HepG2 (cell line): ENCODE results near the gene PKP3. TPM values are rescaled to one million over a fixed set of nuclear protein-coding genes. Genes with fewer than 3 reads are reported as not detected.

ENCODE experiments used
- ATAC-seq: fragments of 200-7000 bp; cut with Tn5 transposase; 3 replicates; pipeline ENCODE4 v1.9.1; 2020; ENCODE audit warnings: mild to moderate bottlenecking, moderate library complexity
- BruUV-seq: library from RNA; stranded (reverse); fragments of 400-500 nt; replicated peaks from 2 replicates; lab custom pipeline; 2021; lab: Mats Ljungman, UMichigan
- CTCF ChIA-PET: fragments of 300-600 bp; formaldehyde crosslinking; extraction: SDS; loops from one replicate; lab custom pipeline; 2021; ENCODE audit warnings: low total read pairs, inconsistent platforms, low intra/inter-chr PET ratio; lab: Yijun Ruan, JAX
- POLR2A ChIA-PET: fragments of 350-600 bp; sonication (Branson Sonifier 250); formaldehyde crosslinking; loops from one replicate; lab custom pipeline; 2020; ENCODE audit warnings: antibody characterized with exemption, inconsistent platforms; lab: Yijun Ruan, JAX
- DNase-seq: peaks from one replicate; pipeline ENCODE4 v3.0.0-alpha.2; 2015; ENCODE audit warnings: low spot score
- FAIRE-seq: peaks from 3 replicates; lab custom pipeline; 2011; peaks lifted over from hg19 to GRCh38; lab: Jason Lieb, UNC
- H2AFZ ChIP-seq: one replicate; pipeline ENCODE4 v1.6.1; 2011; ENCODE audit warnings: low read length, inconsistent platforms
- H3K27ac ChIP-seq: fragments of 300-600 bp; 3 replicates; pipeline ENCODE4 v1.8.0; 2011; ENCODE audit warnings: mixed run types, mild to moderate bottlenecking, mixed read lengths, low read length, inconsistent platforms; ENCODE audit not compliant: insufficient read depth; ENCODE audit errors: extremely low read length
- H3K27me3 ChIP-seq, 2 experiments: fragments of 200-600 bp in 1 of 2; 2 replicates in 1 of 2; 3 replicates in 1 of 2; pipeline versions ENCODE4 v1.6.0 to v1.8.0; 2011; ENCODE audit warnings: low read length in 2 of 2, mild to moderate bottlenecking in 2 of 2, moderate library complexity in 2 of 2, inconsistent platforms in 1 of 2; ENCODE audit not compliant: insufficient read depth in 2 of 2, control insufficient read depth in 1 of 2
- H3K36me3 ChIP-seq, 2 experiments: fragments of 200-600 bp in 1 of 2; replicated peaks in 1 of 2; 2 replicates in 1 of 2; 3 replicates in 1 of 2; pipeline versions ENCODE4 v1.5.1 to v1.8.0; 2011; ENCODE audit warnings: low read length in 2 of 2, inconsistent platforms in 1 of 2; ENCODE audit not compliant: insufficient read depth in 2 of 2, control insufficient read depth in 1 of 2
- H3K4me1 ChIP-seq: 2 replicates; pipeline ENCODE4 v1.5.1; 2012; ENCODE audit warnings: low read length, inconsistent platforms; ENCODE audit not compliant: insufficient read depth
- H3K4me2 ChIP-seq: 2 replicates; pipeline ENCODE4 v1.6.0; 2011; ENCODE audit warnings: low read depth, low read length, inconsistent platforms
- H3K4me3 ChIP-seq, 3 experiments: fragments of 200-600 bp in 1 of 3; sonication (generic), shearing (Covaris generic) in 1 of 3; replicated peaks in 1 of 3; 2 replicates each; pipeline ENCODE4 v1.5.1; 2011 to 2016; ENCODE audit warnings: low read length in 3 of 3, inconsistent platforms in 2 of 3, low read depth in 2 of 3, mild to moderate bottlenecking in 2 of 3, control low read depth in 1 of 3, mixed read lengths in 1 of 3; ENCODE audit not compliant: insufficient read depth in 1 of 3
- H3K79me2 ChIP-seq: one replicate; pipeline ENCODE4 v1.6.1; 2011; ENCODE audit warnings: low read length, inconsistent platforms; ENCODE audit not compliant: insufficient read depth
- H3K9ac ChIP-seq: 2 replicates; pipeline ENCODE4 v1.6.0; 2011; ENCODE audit warnings: mild to moderate bottlenecking, low read depth, low read length, inconsistent platforms; ENCODE audit not compliant: insufficient read depth
- H3K9me3 ChIP-seq: 2 replicates; pipeline ENCODE4 v1.5.1; 2012; ENCODE audit warnings: mild to moderate bottlenecking, low read length
- H4K20me1 ChIP-seq: 2 replicates; pipeline ENCODE4 v1.6.0; 2011; ENCODE audit warnings: inconsistent platforms, mild to moderate bottlenecking, low read length, moderate library complexity; ENCODE audit not compliant: insufficient read depth
- CAMTA2 ChIP-seq: sonication (generic); formaldehyde crosslinking; IDR thresholded peaks from 2 replicates; pipeline ENCODE4 v1.4.0; 2020; ENCODE audit warnings: mild to moderate bottlenecking, missing genetic modification reagents, borderline replicate concordance
- CBX1 ChIP-seq: IDR thresholded peaks from one replicate; pipeline ENCODE4 v1.6.1; 2016; ENCODE audit warnings: antibody characterized with exemption, low read depth
- FOXA1 ChIP-seq, 2 experiments: fragments of 450-650 bp in 1 of 2; sonication (generic) in 1 of 2; formaldehyde crosslinking in 1 of 2; IDR thresholded peaks; 2 replicates each; pipeline versions ENCODE4 v1.4.0 to v1.6.1; 2016 to 2020; ENCODE audit warnings: missing genetic modification reagents in 1 of 2
- HCFC1 ChIP-seq: fragments of 150-350 bp; IDR thresholded peaks from 2 replicates; pipeline ENCODE4 v1.6.1; 2014; ENCODE audit warnings: low read depth, low read length
- NR2C2 ChIP-seq: sonication (generic); formaldehyde crosslinking; IDR thresholded peaks from 2 replicates; pipeline ENCODE4 v1.4.0; 2020; ENCODE audit warnings: missing genetic modification reagents, mild to moderate bottlenecking, moderate library complexity, borderline replicate concordance
- PPARG ChIP-seq: conservative IDR thresholded peaks from 2 replicates; pipeline ENCODE4 v1.6.1; 2016; ENCODE audit warnings: missing biosample characterization, missing genetic modification reagents
- RAD51 ChIP-seq: fragments of 450-650 bp; IDR thresholded peaks from 2 replicates; pipeline ENCODE4 v1.6.1; 2016; ENCODE audit warnings: borderline replicate concordance
- TEAD3 ChIP-seq: optimal IDR thresholded peaks from 2 replicates; pipeline ENCODE3; 2016; ENCODE audit warnings: borderline replicate concordance
- THAP11 ChIP-seq: IDR thresholded peaks from 2 replicates; pipeline ENCODE4 v1.6.1; 2016; ENCODE audit warnings: missing biosample characterization, missing genetic modification reagents
- ZNF274 ChIP-seq: sonication (generic); formaldehyde crosslinking; IDR thresholded peaks from 2 replicates; pipeline ENCODE4 v1.5.1; 2020; ENCODE audit warnings: mild to moderate bottlenecking, missing genetic modification reagents
- ZNF282 ChIP-seq: fragments of 450-650 bp; IDR thresholded peaks from 2 replicates; pipeline ENCODE4 v1.6.1; 2018; ENCODE audit not compliant: partially characterized antibody
- ZNF543 ChIP-seq: sonication (generic); formaldehyde crosslinking; IDR thresholded peaks from 2 replicates; pipeline ENCODE4 v1.4.0; 2020; ENCODE audit warnings: mild to moderate bottlenecking, missing genetic modification reagents
- WGBS: methylation state at CpG from one replicate; pipeline ENCODE4 v1.1.6; 2017; ENCODE audit warnings: low lambda C conversion rate; 5-methylcytosine and 5-hydroxymethylcytosine counted together
- in situ Hi-C: cut with HindIII; loops from 2 replicates; pipeline ENCODE4 v1.10.0; 2017; ENCODE audit warnings: low pct_unique_long_range_greater_than_20kb; ENCODE audit not compliant: extremely low pct_ligation_motif_present
- intact Hi-C: fragments of 100-400 bp; cut with micrococcal nuclease; formaldehyde crosslinking; loops from one replicate; pipeline ENCODE4 v1.10.0; 2022; ENCODE audit not compliant: unreplicated experiment
- polyA plus RNA-seq, 8 experiments: library from polyadenylated mRNA; depleted of rRNA in 3 of 8; stranded (reverse) in 7 of 8; unstranded in 1 of 8; fragments of >200 nt; fragmentation: Illumina TruSeq in 4 of 8; extraction: Trizol in 4 of 8; gene quantifications; 2 replicates each; pipeline versions ENCODE4 v1.2.1 to v1.2.3, GENCODE V29; 2011 to 2016; ENCODE audit warnings: low read depth in 4 of 8, missing spikeins in 1 of 8, mixed read lengths in 1 of 8; ENCODE audit not compliant: insufficient read depth in 1 of 8
- total RNA-seq, 5 experiments: library from RNA; depleted of rRNA; stranded (reverse); fragments of >200 nt; fragmentation: Illumina TruSeq; extraction: Trizol; gene quantifications; 2 replicates each; pipeline ENCODE4 v1.2.3, GENCODE V29; 2016; ENCODE audit warnings: low read depth in 1 of 5
- TF ChIP-seq, protein P1 (sequence below): IDR thresholded peaks from 2 replicates; pipeline ENCODE4 v1.6.1; 2016; ENCODE audit warnings: control low read depth
- TF ChIP-seq, protein P2 (sequence below): IDR thresholded peaks from 2 replicates; pipeline ENCODE4 v1.6.1; 2016; ENCODE audit warnings: missing compliant biosample characterization, missing genetic modification reagents, borderline replicate concordance
- TF ChIP-seq, protein P3 (sequence below): sonication (generic); formaldehyde crosslinking; IDR thresholded peaks from 2 replicates; pipeline ENCODE4 v1.5.1; 2020; ENCODE audit warnings: missing genetic modification reagents, mild to moderate bottlenecking, borderline replicate concordance
- TF ChIP-seq, protein P4 (sequence below): sonication (generic); formaldehyde crosslinking; IDR thresholded peaks from 2 replicates; pipeline ENCODE4 v1.5.1; 2020; ENCODE audit warnings: missing genetic modification reagents, mild to moderate bottlenecking, borderline replicate concordance
- TF ChIP-seq, protein P5 (sequence below): sonication (generic); formaldehyde crosslinking; conservative IDR thresholded peaks from 2 replicates; pipeline ENCODE4 v1.4.0; 2020; ENCODE audit warnings: missing genetic modification reagents

PKP3 gene
- total and polyA plus RNA-seq, 2 of the 13 experiments (the other 11 are each of a cell fraction or from before 2014, with no cell fraction given): 18.0 to 28.7 TPM

DNA sequence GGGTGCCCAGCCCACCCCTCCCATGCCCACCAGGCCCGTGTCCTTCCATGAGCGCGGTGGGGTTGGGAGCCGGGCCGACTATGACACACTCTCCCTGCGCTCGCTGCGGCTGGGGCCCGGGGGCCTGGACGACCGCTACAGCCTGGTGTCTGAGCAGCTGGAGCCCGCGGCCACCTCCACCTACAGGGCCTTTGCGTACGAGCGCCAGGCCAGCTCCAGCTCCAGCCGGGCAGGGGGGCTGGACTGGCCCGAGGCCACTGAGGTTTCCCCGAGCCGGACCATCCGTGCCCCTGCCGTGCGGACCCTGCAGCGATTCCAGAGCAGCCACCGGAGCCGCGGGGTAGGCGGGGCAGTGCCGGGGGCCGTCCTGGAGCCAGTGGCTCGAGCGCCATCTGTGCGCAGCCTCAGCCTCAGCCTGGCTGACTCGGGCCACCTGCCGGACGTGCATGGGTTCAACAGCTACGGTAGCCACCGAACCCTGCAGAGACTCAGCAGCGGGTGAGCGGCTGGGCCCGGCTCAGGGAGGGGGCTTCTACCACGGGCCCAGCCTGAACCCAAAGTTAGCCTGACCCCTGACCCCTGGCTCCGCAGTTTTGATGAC, 3.0 kb downstream of the PKP3 start:
- intact Hi-C loops: no loop called here
- H3K4me3 ChIP-seq: peak overlapping the region; percentile 33 to 68 (median 54); a peak in 5 of 6 replicates
- no peak for FAIRE-seq
- TF ChIP-seq, protein P1, sequence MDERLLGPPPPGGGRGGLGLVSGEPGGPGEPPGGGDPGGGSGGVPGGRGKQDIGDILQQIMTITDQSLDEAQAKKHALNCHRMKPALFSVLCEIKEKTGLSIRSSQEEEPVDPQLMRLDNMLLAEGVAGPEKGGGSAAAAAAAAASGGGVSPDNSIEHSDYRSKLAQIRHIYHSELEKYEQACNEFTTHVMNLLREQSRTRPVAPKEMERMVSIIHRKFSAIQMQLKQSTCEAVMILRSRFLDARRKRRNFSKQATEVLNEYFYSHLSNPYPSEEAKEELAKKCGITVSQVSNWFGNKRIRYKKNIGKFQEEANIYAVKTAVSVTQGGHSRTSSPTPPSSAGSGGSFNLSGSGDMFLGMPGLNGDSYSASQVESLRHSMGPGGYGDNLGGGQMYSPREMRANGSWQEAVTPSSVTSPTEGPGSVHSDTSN (CRISPR knock-in tag): no peak
- TF ChIP-seq ZNF543 (CRISPR knock-in tag): peak; percentile 72; the same call in 1 of the 2 replicates
- TF ChIP-seq, protein P2, sequence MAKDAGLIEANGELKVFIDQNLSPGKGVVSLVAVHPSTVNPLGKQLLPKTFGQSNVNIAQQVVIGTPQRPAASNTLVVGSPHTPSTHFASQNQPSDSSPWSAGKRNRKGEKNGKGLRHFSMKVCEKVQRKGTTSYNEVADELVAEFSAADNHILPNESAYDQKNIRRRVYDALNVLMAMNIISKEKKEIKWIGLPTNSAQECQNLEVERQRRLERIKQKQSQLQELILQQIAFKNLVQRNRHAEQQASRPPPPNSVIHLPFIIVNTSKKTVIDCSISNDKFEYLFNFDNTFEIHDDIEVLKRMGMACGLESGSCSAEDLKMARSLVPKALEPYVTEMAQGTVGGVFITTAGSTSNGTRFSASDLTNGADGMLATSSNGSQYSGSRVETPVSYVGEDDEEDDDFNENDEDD (CRISPR knock-in tag): peak; percentile 28; the same call in 1 of the 2 replicates
- TF ChIP-seq FOXA1 (IDR thresholded peaks at IDR 0.05): no peak
- no peak for TF ChIP-seq FOXA1 (CRISPR knock-in tag; IDR thresholded peaks at IDR 0.05)
- peak; percentile 16; the same call in 1 of the 2 replicates for TF ChIP-seq NR2C2
- no peak for TF ChIP-seq HCFC1
- TF ChIP-seq THAP11 (CRISPR knock-in tag): peak; percentile 58
- TF ChIP-seq TEAD3 (CRISPR knock-in tag): peak; percentile 23
- TF ChIP-seq CBX1: peak; percentile 62
- 0 out of 2 replicates have a peak, but pooled peaks have one; percentile 11 for TF ChIP-seq PPARG (CRISPR knock-in tag)
- TF ChIP-seq RAD51: no peak
- TF ChIP-seq, protein P3, sequence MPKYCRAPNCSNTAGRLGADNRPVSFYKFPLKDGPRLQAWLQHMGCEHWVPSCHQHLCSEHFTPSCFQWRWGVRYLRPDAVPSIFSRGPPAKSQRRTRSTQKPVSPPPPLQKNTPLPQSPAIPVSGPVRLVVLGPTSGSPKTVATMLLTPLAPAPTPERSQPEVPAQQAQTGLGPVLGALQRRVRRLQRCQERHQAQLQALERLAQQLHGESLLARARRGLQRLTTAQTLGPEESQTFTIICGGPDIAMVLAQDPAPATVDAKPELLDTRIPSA (CRISPR knock-in tag): no peak
- TF ChIP-seq, protein P4, sequence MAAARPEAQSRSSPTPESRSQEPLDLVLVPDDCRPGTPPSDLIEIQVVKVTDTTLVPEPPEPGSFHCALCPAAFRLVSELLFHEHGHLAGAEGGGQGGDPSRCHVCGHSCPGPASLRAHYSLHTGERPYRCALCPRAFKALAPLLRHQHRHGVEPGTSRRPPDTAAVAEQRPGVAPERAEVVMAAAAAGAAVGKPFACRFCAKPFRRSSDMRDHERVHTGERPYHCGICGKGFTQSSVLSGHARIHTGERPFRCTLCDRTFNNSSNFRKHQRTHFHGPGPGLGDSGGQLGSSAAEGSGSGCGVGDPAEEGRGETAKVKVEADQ: no peak
- TF ChIP-seq CAMTA2 (CRISPR knock-in tag): no peak
- TF ChIP-seq ZNF282: no peak
- TF ChIP-seq ZNF274 (CRISPR knock-in tag): no peak
- TF ChIP-seq, protein P5, sequence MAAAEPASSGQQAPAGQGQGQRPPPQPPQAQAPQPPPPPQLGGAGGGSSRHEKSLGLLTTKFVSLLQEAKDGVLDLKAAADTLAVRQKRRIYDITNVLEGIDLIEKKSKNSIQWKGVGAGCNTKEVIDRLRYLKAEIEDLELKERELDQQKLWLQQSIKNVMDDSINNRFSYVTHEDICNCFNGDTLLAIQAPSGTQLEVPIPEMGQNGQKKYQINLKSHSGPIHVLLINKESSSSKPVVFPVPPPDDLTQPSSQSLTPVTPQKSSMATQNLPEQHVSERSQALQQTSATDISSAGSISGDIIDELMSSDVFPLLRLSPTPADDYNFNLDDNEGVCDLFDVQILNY (CRISPR knock-in tag): no peak

More for the DNA sequence above, 3.0 kb downstream of the PKP3 start:
- Histone ChIP-seq H3K4me2 (peak overlapping the region; percentile 90), H3K9ac (peak overlapping the region; percentile 62), H3K9me3 (no peaks in the 10 kb centered on the region), H3K79me2 (peaks cover 8% of the 10 kb centered on the region), H3K27ac (peak overlapping the region; percentile 44), H4K20me1 (no peaks in the 10 kb centered on the region), H3K27me3 (no peaks in the 10 kb centered on the region; a peak in 1 of 5 replicates), H3K36me3 (peaks cover 1 to 13% of the 10 kb centered on the region in 2 experiments; a peak in 3 of 5 replicates), H3K4me1 (peaks cover 53% of the 10 kb centered on the region), H2AFZ (no peak overlapping the region)
- ATAC-seq: peak; percentile 81
- 22% methylated on average over 10 of the region's 43 CpGs for WGBS
- DNase-seq: peak; percentile 63
- BruUV-seq: no TSS peak
- ChIA-PET CTCF (interaction anchor here (1.1 to 1.4 kb wide), 2 partner anchors 51 to 54 kb away, joined by 3 to 5 read pairs; no protein-coding TSS in a partner anchor), POLR2A (interaction anchor here (0.8 to 2.0 kb wide), 9 partner anchors 10 to 190 kb away, joined by 3 to 19 read pairs (median 4); partner anchors contain the start of genes BET1L and RIC8A)
- in situ Hi-C loops: no loop called here
